ENCODE results near the gene ARID3A.

Gene ARID3A

DNA sequence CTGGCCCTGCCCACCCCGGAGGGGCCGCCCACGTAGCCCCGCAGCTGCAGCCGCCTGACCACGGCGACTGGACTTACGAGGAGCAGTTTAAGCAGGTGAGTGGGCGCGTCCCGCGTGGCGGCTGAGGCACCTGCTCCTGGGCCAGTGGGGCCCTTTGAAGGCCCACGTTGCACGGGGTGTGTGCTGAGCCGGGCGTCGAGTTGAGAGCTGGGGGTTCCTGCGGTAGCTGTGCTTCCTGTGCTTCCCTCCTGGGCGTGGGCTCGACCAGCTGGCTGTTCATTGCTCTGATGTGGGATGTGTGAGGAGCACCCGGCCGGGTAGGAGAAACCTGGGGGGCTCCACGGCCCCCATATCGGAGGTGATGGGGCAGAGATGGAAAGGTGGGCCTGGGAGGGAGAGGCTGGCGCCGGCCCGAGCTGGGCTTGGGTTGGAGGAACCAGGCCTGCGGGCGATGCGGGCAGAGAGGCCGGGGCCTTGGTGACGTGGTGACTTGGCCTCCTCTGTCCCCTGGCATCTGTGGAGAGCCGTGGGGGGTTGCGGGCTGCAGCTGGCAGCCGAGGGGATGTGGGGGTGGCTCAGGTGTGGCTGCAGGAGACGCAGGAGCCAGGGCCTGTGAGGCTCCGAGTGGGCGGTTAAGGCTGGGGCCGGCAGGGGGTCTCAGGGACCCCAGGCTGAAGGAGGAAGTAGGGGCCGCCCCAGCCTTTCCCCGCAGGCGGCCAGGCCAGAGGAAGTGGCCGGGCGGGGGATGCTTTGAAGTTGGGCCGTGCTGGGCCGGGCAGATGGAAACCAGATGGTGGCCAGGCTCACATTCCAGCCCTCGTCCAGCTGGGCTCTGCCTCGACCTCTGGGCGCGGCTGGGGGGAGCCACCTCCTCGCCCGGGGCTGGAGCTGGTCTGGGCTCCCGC lies 7.1 kb downstream of the ARID3A start:
- DNase-seq = peak; percentile 69

DNA sequence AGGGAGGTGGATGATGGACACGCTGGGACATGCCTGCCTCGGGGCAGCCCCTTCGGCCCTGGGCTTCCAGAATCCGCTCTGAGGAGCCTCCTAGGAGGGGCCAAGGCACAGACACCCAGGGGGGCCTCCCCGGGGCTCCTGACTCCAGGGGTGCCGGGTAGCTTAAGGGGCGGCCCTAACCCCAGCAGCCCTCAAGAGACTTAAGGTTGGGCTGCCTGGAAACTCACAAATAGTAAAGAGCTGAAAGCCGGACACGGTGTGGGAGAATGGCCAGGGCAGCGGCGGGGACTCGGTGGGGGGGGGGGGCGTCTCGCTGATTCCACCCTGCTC lies 7.7 kb downstream of the ARID3A start:
- DNase-seq = no peak

GRCh38 chr19:934197-934840 lies 8.5 kb downstream of the ARID3A start:
- no peak for DNase-seq

DNA sequence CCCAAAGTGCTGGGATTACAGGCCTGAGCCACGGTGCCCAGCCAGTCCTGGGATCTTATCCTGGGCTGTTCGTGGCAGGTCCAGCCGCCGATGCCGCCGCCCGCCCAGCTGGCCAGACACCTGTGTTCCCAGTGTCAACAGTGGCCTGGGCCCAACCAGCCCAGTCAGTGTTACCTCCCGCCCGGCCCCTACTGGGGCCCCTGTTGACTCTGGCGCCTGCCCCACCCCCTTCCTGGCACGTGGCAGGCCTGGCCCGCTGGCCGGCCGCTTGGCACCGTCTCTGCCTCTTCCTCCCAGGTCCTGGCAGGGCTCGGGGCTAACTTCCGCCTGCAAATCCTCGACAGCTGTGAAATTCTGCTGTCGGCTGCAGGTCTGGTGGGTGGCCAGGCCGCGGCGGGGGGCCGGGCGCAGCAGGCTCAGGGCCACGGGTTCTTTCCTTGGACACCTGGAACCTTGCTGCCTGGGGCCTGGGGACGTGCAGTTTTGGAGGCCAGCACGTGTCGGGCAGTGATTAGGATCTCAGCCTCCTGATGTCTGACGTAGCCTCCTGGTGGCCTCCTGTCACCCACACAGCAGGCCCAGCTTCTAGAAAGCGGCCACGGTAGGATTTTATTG lies 9.1 kb downstream of the ARID3A start:
- no peak for DNase-seq

DNA sequence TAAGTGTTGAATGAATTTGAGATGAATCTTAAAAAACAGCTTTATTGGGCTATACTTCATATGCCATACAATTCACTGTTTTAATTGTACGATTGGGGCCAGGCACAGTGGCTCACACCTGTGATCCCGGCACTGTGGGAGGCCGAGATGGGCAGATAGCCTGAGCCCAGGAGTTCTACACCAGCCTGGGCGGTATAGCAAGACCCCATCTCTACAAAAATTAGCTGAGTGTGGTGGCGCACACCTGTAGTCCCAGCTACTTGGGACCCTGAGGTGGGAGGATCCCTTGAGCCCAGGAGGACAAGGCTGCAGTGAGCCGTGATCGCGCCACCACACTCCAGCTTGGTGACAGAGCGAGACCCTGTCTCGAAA lies 10.3 kb downstream of the ARID3A start:
- DNase-seq = no peak

GRCh38 chr19:937259-937694 lies 11.4 kb downstream of the ARID3A start:
- no peak for DNase-seq

DNA sequence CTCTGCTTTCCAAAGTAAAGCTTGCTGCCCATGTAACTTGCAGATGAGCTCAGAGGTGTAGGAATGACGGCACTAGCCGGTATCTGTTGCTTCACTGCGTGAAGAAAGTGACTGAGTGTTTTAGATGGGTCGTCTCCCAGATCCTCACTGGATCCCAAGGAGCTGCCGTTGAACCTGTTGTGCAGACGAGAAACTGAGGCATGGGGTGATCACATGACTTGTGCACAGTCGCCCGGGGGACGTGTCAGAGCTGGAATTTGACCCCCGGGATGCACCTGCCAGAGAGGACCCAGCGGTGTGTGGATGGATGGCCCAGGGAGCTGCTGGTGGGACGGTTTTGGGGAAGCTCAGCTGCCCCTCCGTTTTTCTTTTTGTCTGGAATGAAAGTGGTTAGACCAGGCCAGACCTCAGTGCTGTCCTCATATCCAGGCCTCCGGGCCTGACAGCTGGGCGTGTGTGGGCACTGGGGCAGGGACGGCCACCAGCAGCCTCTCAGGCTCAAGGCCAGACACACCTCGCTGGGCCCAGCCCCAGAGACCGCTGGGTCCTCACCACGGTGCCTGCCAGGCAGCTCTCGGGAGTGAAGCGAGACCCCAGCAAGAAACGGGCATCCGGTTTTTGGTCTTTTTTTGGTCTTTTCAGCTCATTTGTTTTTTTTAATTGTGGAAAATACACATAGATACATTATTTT lies 12.5 kb downstream of the ARID3A start:
- no peak for DNase-seq

GRCh38 chr19:939439-939838 lies 13.6 kb downstream of the ARID3A start:
- DNase-seq = no peak

DNA sequence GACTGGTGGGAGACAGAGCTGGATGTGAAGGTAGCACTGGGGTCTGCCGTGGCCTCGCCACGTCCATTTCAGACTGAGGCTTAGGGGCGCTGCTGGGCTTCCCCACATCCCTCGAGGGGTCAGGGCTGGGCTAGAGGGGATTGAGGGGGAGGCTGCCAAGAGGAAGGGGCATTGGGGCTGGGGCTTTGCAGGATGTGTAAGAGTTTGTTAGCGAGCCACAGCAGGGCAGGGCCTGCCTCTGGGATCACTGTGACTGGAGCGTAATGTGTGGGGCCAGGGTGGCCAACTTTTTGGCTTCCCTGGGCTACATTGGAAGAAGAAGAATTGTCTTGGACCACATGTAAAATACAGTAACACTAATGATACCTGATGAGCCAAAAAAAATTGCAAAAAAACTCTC lies 14.1 kb downstream of the ARID3A start:
- no peak for DNase-seq

DNA sequence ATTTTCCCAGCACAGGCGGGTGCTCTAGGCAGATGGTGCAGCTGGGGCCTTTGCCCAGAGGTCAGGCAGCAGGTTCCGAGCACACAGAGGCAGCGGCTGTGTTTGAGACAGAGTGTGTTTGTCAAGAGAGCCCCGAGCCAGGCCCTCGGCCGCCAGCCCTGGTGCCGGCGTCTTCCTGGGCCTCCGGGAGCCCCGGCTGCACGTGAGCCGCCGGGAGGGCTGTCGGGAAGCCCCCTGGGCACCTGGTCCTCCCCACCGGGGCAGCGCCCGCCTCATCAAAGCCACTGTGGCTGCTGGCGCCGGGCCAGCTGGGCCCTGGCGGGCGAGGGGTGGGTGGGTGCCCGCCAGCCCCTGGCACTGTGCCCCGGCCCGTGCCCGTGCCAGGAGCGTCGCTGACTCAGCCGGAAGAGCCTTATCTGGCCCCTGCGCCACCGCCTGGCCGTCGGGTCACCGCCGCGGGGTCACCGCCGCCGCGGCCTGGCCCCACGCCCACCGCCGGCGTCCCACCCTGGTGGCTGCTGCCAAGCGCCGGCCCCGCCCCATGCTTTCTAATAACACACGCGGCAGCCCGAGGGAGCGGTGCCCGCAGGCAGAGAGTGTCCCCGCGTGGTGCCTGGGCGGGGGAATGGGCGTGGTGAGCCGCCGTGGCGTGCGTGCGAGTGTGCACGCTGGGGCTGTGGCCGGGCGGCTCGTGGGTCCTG lies 14.9 kb downstream of the ARID3A start:
- no peak for DNase-seq

- DNase-seq = no peak
Measured at GRCh38 chr19:941292-942132, 15.7 kb downstream of the ARID3A start.

DNA sequence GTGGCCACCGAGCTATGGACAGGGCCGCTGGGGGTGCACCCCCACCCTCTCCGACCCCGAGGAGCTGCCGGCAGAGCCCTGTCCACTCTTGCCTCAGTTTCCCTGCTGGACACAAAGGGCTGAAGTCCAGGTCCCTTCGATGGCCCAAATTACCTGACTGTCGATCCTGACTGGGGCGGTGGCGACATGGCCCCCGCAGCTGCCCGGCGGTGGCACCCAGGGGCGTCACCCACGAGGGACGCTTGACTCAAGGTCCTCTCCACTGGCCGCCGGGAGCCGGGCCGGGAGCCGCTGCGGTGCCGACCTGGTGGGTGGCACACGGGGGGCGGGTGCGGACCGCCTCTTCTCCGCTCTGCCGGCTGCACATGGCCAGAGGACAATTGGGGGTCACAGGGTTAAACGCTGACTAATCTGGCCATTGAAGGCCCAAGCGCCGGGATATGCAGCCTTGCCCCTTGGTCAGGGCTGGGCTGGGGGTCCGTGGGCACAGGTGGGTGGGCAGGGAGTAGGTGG lies 16.4 kb downstream of the ARID3A start:
- no peak for DNase-seq

GRCh38 chr19:943551-944170 lies 17.8 kb downstream of the ARID3A start:
- DNase-seq = no peak

DNA sequence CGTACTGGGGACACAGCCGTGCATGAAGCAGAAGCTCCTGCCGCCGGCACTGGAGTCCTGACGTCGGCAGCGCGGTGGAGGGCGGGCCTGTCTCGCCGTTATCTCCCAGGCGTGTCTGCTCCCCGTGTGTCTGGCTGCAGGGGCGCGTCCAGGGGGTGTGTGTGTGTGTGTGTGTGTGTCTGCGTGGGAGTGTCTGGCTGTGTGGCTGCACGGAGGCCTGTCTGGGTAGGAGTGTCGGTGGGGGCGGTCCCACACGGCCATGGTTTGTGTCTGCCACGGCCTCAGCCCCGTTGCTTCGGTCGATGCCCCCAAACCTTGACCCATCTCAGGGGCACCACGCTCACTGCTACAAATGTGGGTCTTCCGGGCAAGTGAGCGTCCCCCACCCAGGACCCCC lies 18.3 kb downstream of the ARID3A start:
- no peak for DNase-seq

GRCh38 chr19:944663-945241 lies 18.9 kb downstream of the ARID3A start:
- DNase-seq = no peak

- DNase-seq = no peak
Measured at GRCh38 chr19:945401-946252, 19.8 kb downstream of the ARID3A start.

DNA sequence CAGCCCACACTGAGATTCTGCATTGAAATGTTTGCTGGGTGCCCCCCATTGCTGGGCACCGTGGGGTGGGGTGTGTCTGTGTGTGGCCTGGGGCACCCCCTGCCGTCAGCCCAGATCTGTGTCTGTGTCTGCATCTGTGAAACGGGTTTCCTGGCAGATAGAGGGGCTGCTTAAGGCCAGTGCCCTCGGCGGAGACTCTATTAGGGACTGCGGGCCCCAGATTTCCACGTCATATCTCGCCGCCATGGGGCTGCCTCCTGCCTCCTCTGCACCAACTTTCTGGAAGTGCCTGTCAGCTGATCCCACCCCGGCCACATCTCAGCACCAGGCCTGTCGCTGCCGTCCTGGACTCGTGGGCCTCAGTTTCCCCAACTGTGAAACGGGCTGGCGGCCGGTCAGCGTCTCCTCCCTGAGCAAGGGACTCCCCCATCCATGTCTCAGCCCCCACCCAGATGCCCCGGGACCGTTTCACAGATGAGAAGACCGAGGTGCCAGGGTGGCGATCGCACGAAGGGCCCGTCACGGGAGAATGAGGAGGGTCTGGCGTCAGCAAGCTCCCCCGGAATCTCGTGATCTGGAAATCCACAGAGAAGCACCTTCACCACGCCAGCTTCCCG lies 21.4 kb downstream of the ARID3A start:
- DNase-seq = no peak

GRCh38 chr19:947707-948539 lies 22.1 kb downstream of the ARID3A start:
- no peak for DNase-seq
